ENCODE data around the gene AGPAT4.
"Not testable (repeated sequence)": the region's sequence is repeated elsewhere in the genome, so short reads cannot be mapped to it uniquely, and the experiment has no call there.

AGPAT4 gene

GRCh38 chr6:161273752-161274487 lies at the start of gene AGPAT4:
AGPAT4 (minus strand) TSS chr6:161274061; CDS start chr6:161232213, 41,848 bp downstream.
- DNase-seq, result peak; percentile 97
- in situ Hi-C loops (cut with MboI; ENCODE audit: low pct_unique_long_range_greater_than_20kb, low sequenced_read_pairs), result no loop called here

- DNase-seq, result no peak
- in situ Hi-C loops (cut with MboI; ENCODE audit: low pct_unique_long_range_greater_than_20kb, low sequenced_read_pairs), result no loop called here
Measured at GRCh38 chr6:161319231-161319630, 45.4 kb upstream of the AGPAT4 start.

GRCh38 chr6:161318456-161318855 lies 44.6 kb upstream of the AGPAT4 start:
- no peak for DNase-seq
- in situ Hi-C loops (cut with MboI; ENCODE audit: low pct_unique_long_range_greater_than_20kb, low sequenced_read_pairs), result no loop called here

- in situ Hi-C loops (cut with MboI; ENCODE audit: low pct_unique_long_range_greater_than_20kb, low sequenced_read_pairs), result no loop called here
- no peak for DNase-seq
Measured at GRCh38 chr6:161316531-161316930, 42.7 kb upstream of the AGPAT4 start.

GRCh38 chr6:161315246-161315917 lies 41.5 kb upstream of the AGPAT4 start:
- DNase-seq; in situ Hi-C loops (cut with MboI; ENCODE audit: low pct_unique_long_range_greater_than_20kb, low sequenced_read_pairs): not testable (repeated sequence)

- DNase-seq, result not testable (repeated sequence)
Measured at GRCh38 chr6:161314541-161315245, 40.8 kb upstream of the AGPAT4 start.

GRCh38 chr6:161313940-161314509 lies 40.2 kb upstream of the AGPAT4 start:
- in situ Hi-C loops (cut with MboI; ENCODE audit: low pct_unique_long_range_greater_than_20kb, low sequenced_read_pairs), result no loop called here
- no peak for DNase-seq

More at GRCh38 chr6:161314541-161315245, 40.8 kb upstream of the AGPAT4 start:
- in situ Hi-C loops (cut with MboI; ENCODE audit: low pct_unique_long_range_greater_than_20kb, low sequenced_read_pairs), result not testable (repeated sequence)

GRCh38 chr6:161313475-161313874 lies 39.6 kb upstream of the AGPAT4 start:
- in situ Hi-C loops (cut with MboI; ENCODE audit: low pct_unique_long_range_greater_than_20kb, low sequenced_read_pairs), result not testable (repeated sequence)

GRCh38 chr6:161309774-161310173 lies 35.9 kb upstream of the AGPAT4 start:
- in situ Hi-C loops (cut with MboI; ENCODE audit: low pct_unique_long_range_greater_than_20kb, low sequenced_read_pairs), result not testable (repeated sequence)

More at GRCh38 chr6:161313475-161313874, 39.6 kb upstream of the AGPAT4 start:
- DNase-seq, result not testable (repeated sequence)

GRCh38 chr6:161308075-161308655 lies 34.3 kb upstream of the AGPAT4 start:
- in situ Hi-C loops (cut with MboI; ENCODE audit: low pct_unique_long_range_greater_than_20kb, low sequenced_read_pairs), result no loop called here
- DNase-seq, result no peak

More at GRCh38 chr6:161309774-161310173, 35.9 kb upstream of the AGPAT4 start:
- DNase-seq, result not testable (repeated sequence)

- no peak for DNase-seq
- in situ Hi-C loops (cut with MboI; ENCODE audit: low pct_unique_long_range_greater_than_20kb, low sequenced_read_pairs), result no loop called here
Measured at GRCh38 chr6:161305860-161306259, 32.0 kb upstream of the AGPAT4 start.

- in situ Hi-C loops (cut with MboI; ENCODE audit: low pct_unique_long_range_greater_than_20kb, low sequenced_read_pairs), result no loop called here
- DNase-seq, result no peak
Measured at GRCh38 chr6:161303628-161304340, 29.9 kb upstream of the AGPAT4 start.

- in situ Hi-C loops (cut with MboI; ENCODE audit: low pct_unique_long_range_greater_than_20kb, low sequenced_read_pairs), result no loop called here
- DNase-seq, result no peak
Measured at GRCh38 chr6:161302949-161303348, 29.1 kb upstream of the AGPAT4 start.

GRCh38 chr6:161301338-161301737 lies 27.5 kb upstream of the AGPAT4 start:
- DNase-seq, result no peak
- in situ Hi-C loops (cut with MboI; ENCODE audit: low pct_unique_long_range_greater_than_20kb, low sequenced_read_pairs), result no loop called here

GRCh38 chr6:161300823-161301222 lies 27.0 kb upstream of the AGPAT4 start:
- in situ Hi-C loops (cut with MboI; ENCODE audit: low pct_unique_long_range_greater_than_20kb, low sequenced_read_pairs), result no loop called here
- DNase-seq, result no peak

GRCh38 chr6:161299726-161300125 lies 25.9 kb upstream of the AGPAT4 start:
- DNase-seq, result no peak
- in situ Hi-C loops (cut with MboI; ENCODE audit: low pct_unique_long_range_greater_than_20kb, low sequenced_read_pairs), result no loop called here

- in situ Hi-C loops (cut with MboI; ENCODE audit: low pct_unique_long_range_greater_than_20kb, low sequenced_read_pairs), result no loop called here
- no peak for DNase-seq
Measured at GRCh38 chr6:161295784-161296183, 21.9 kb upstream of the AGPAT4 start.

- DNase-seq, result no peak
- in situ Hi-C loops (cut with MboI; ENCODE audit: low pct_unique_long_range_greater_than_20kb, low sequenced_read_pairs), result no loop called here
Measured at GRCh38 chr6:161292650-161293281, 18.9 kb upstream of the AGPAT4 start.

Measured in KBM-7 (cell line).